HL-60 (cell line): ENCODE measurements around the gene CTBP2.

Experiments
- DNase-seq, 2 experiments: peaks; one replicate each; pipeline ENCODE4 v3.0.0-alpha.2; 2010 to 2020; ENCODE audit warnings: low read depth in 1 of 2, low spot score in 1 of 2
- H3K27ac ChIP-seq: fragments of 250-450 bp; sonication (Bioruptor Pico); replicated peaks from 2 replicates; pipeline ENCODE4 v1.5.1; 2020; ENCODE audit warnings: mild to moderate bottlenecking, moderate library complexity
- H3K27me3 ChIP-seq: fragments of 250-450 bp; sonication (Bioruptor Pico); 2 replicates; pipeline ENCODE4 v1.5.1; 2021; ENCODE audit warnings: mild to moderate bottlenecking, moderate library complexity; ENCODE audit not compliant: insufficient read depth, poor library complexity, severe bottlenecking
- H3K4me3 ChIP-seq: replicated peaks from 2 replicates; pipeline ENCODE4 v1.5.1; 2011; ENCODE audit warnings: mild to moderate bottlenecking, control low read depth, low read length; ENCODE audit not compliant: insufficient read depth
- CTCF ChIP-seq: IDR thresholded peaks from one replicate; pipeline ENCODE4 v1.5.1; 2011; ENCODE audit warnings: low read length, control low read depth, inconsistent platforms; ENCODE audit not compliant: insufficient read depth
- GABPA ChIP-seq: IDR thresholded peaks from 2 replicates; pipeline ENCODE4 v1.6.1; 2012; ENCODE audit warnings: low read depth
- POLR2AphosphoS5 ChIP-seq: IDR thresholded peaks from 2 replicates; pipeline ENCODE4 v1.6.1; 2012; ENCODE audit warnings: low read depth
- REST ChIP-seq: IDR thresholded peaks from 2 replicates; pipeline ENCODE4 v1.6.1; 2012; ENCODE audit warnings: low read depth; ENCODE audit not compliant: insufficient replicate concordance
- SPI1 ChIP-seq: IDR thresholded peaks from 2 replicates; pipeline ENCODE4 v1.6.1; 2012; ENCODE audit warnings: low read depth, mild to moderate bottlenecking, borderline replicate concordance

The CTBP2 gene

GRCh38 chr10:124955243-124955642 lies 205.1 kb downstream of the CTBP2 start:
- DNase-seq, result no peak
- H3K27me3 ChIP-seq, result no peaks in the 10 kb centered on the region
- H3K4me3 ChIP-seq, result no peak overlapping the region
- H3K27ac ChIP-seq, result no peak overlapping the region
- TF ChIP-seq CTCF, result no peak
- TF ChIP-seq SPI1, result no peak
- TF ChIP-seq GABPA, result no peak
- TF ChIP-seq POLR2AphosphoS5, result no peak
- no peak for TF ChIP-seq REST

- Histone ChIP-seq H3K27ac (no peak overlapping the region), H3K4me3 (no peak overlapping the region), H3K27me3 (no peaks in the 10 kb centered on the region)
- no peak for DNase-seq
- TF ChIP-seq SPI1, result no peak
- TF ChIP-seq GABPA, result no peak
- no peak for TF ChIP-seq REST
- TF ChIP-seq CTCF, result no peak
- no peak for TF ChIP-seq POLR2AphosphoS5
Observed at GRCh38 chr10:124953421-124953820, 206.9 kb downstream of the CTBP2 start.

GRCh38 chr10:124952123-124952522 lies 208.2 kb downstream of the CTBP2 start:
- no peak overlapping the region for H3K27ac ChIP-seq
- H3K4me3 ChIP-seq, result no peak overlapping the region
- no peak for TF ChIP-seq SPI1
- TF ChIP-seq CTCF, result no peak
- no peak for TF ChIP-seq REST
- no peak for TF ChIP-seq POLR2AphosphoS5
- no peak for TF ChIP-seq GABPA
- no peaks in the 10 kb centered on the region for H3K27me3 ChIP-seq
- DNase-seq, result no peak
